Measurements from ENCODE around the gene KNL1.
"Not testable (repeated sequence)": the region's sequence is repeated elsewhere in the genome, so short reads cannot be mapped to it uniquely, and the experiment has no call there.

The KNL1 gene

GRCh38 chr15:40676906-40677305, 82.9 kb downstream of the KNL1 start:
- not testable (repeated sequence) for DNase-seq

- no peak for DNase-seq
These were observed 86.1 kb downstream of the KNL1 start for GRCh38 chr15:40680151-40680550.

- not testable (repeated sequence) for DNase-seq
These were observed 86.9 kb downstream of the KNL1 start for GRCh38 chr15:40680959-40681358.

GRCh38 chr15:40684381-40684780, 90.3 kb downstream of the KNL1 start:
- no peak for DNase-seq

GRCh38 chr15:40685376-40685775, 91.3 kb downstream of the KNL1 start:
- DNase-seq = no peak

GRCh38 chr15:40688932-40689799, 95.1 kb downstream of the KNL1 start:
- DNase-seq = no peak

GRCh38 chr15:40691737-40692136, 97.7 kb downstream of the KNL1 start:
- no peak for DNase-seq

- DNase-seq = no peak
These were observed 100.0 kb downstream of the KNL1 start for GRCh38 chr15:40693904-40694687.

GRCh38 chr15:40694688-40695468, 100.8 kb downstream of the KNL1 start, which contains the start of gene RAD51:
TSS of gene RAD51 (plus strand) at chr15:40695174. CDS start at chr15:40698759, 3,585 bp downstream.
- DNase-seq = peak; percentile 84

- DNase-seq = no peak
These were observed 101.4 kb downstream of the KNL1 start for GRCh38 chr15:40695469-40695890.

GRCh38 chr15:40696228-40696627, 102.2 kb downstream of the KNL1 start:
- DNase-seq = no peak

GRCh38 chr15:40697916-40698315, 103.9 kb downstream of the KNL1 start:
- no peak for DNase-seq

- DNase-seq = no peak
These were observed 108.0 kb downstream of the KNL1 start for GRCh38 chr15:40702077-40702476.

GRCh38 chr15:40706121-40706520, 112.1 kb downstream of the KNL1 start:
- no peak for DNase-seq

All from NCI-H226 (cell line).